A549 (cell line): ENCODE results near the gene RAPSN. TPM values are rescaled to one million over a fixed set of nuclear protein-coding genes. Genes with fewer than 3 reads are reported as not detected.

Source experiments
- ATAC-seq, 2 experiments: fragments of 200-7000 bp in 1 of 2; fragments of >200 bp in 1 of 2; cut with Nextera tagmentation in 1 of 2; cut with Tn5 transposase in 1 of 2; 3 replicates each; pipeline versions ENCODE4 v1.8.0 to v1.9.1; 2018 to 2020; ENCODE audit warnings: mild to moderate bottlenecking in 1 of 2, moderate library complexity in 1 of 2
- CTCF ChIA-PET: fragments of 300-600 bp; sonication (Branson Sonifier 250); formaldehyde crosslinking; extraction: SDS; loops from one replicate; lab custom pipeline; 2021; ENCODE audit warnings: antibody characterized with exemption, inconsistent platforms; lab: Yijun Ruan, JAX
- POLR2A ChIA-PET: fragments of 350-600 bp; formaldehyde crosslinking; extraction: SDS; loops from one replicate; lab custom pipeline; 2021; ENCODE audit warnings: antibody characterized with exemption, inconsistent platforms; lab: Yijun Ruan, JAX
- DNase-seq, 2 experiments: peaks; one replicate each; pipeline versions ENCODE4 v3.0.0 to v3.0.0-alpha.2; 2011 to 2016; ENCODE audit warnings: low read depth in 1 of 2, low spot score in 1 of 2
- FAIRE-seq: peaks from 2 replicates; lab custom pipeline; 2011; peaks lifted over from hg19 to GRCh38; lab: Jason Lieb, UNC
- H3K27ac ChIP-seq, 2 experiments: fragments of >200 bp; sonication (Bioruptor Twin); formaldehyde crosslinking; 3 replicates each; pipeline ENCODE4 v1.5.1; 2016 to 2017
- H3K4me1 ChIP-seq: fragments of >200 bp; sonication (Bioruptor Twin); formaldehyde crosslinking; 3 replicates; pipeline ENCODE4 v1.6.1; 2016
- H3K4me2 ChIP-seq: fragments of >200 bp; sonication (Bioruptor Twin); formaldehyde crosslinking; 3 replicates; pipeline ENCODE4 v1.6.1; 2016
- H3K4me3 ChIP-seq: fragments of >200 bp; sonication (Bioruptor Twin); formaldehyde crosslinking; 3 replicates; pipeline ENCODE4 v1.5.1; 2016
- H3K9me3 ChIP-seq: fragments of >200 bp; sonication (Bioruptor Twin); formaldehyde crosslinking; 3 replicates; pipeline ENCODE4 v1.6.1; 2016
- ELK1 ChIP-seq: fragments of 150-350 bp; IDR thresholded peaks from 2 replicates; pipeline ENCODE4 v1.6.1; 2014; ENCODE audit warnings: low read depth, mild to moderate bottlenecking, low read length
- FOSL2 ChIP-seq, 2 experiments: fragments of 450-650 bp in 1 of 2; fragments of >200 bp in 1 of 2; sonication (Bioruptor Twin) in 1 of 2; formaldehyde crosslinking; IDR thresholded peaks; 2 replicates each; pipeline versions ENCODE4 v1.5.0 to v1.6.1; 2016 to 2020; ENCODE audit warnings: mild to moderate bottlenecking in 1 of 2, moderate library complexity in 1 of 2
- FOXS1 ChIP-seq: fragments of 250-450 bp; sonication (Bioruptor Pico); IDR thresholded peaks from 2 replicates; pipeline ENCODE4 v1.5.0; 2020; ENCODE audit warnings: mild to moderate bottlenecking, moderate library complexity
- HDAC2 ChIP-seq: fragments of 200-600 bp; sonication (generic); IDR thresholded peaks from 2 replicates; pipeline ENCODE4 v1.6.1; 2016
- HOXA7 ChIP-seq: fragments of 250-450 bp; sonication (Bioruptor Pico); IDR thresholded peaks from 2 replicates; pipeline ENCODE4 v1.5.0; 2020; ENCODE audit warnings: mild to moderate bottlenecking, moderate library complexity
- KDM1A ChIP-seq: fragments of 200-600 bp; sonication (generic); IDR thresholded peaks from 2 replicates; pipeline ENCODE4 v1.6.1; 2016; ENCODE audit warnings: low read depth, mild to moderate bottlenecking
- MAZ ChIP-seq: fragments of 150-350 bp; IDR thresholded peaks from 2 replicates; pipeline ENCODE4 v1.6.1; 2014; ENCODE audit warnings: antibody characterized with exemption, low read depth, low read length, borderline replicate concordance
- MYC ChIP-seq: IDR thresholded peaks from 2 replicates; pipeline ENCODE4 v1.6.1; 2012; ENCODE audit warnings: mild to moderate bottlenecking, inconsistent platforms, low read length, improper control_type of control experiment, borderline replicate concordance
- PHF8 ChIP-seq: fragments of 200-600 bp; sonication (generic); IDR thresholded peaks from 2 replicates; pipeline ENCODE4 v1.6.1; 2016; ENCODE audit warnings: low read depth, mild to moderate bottlenecking, antibody characterized with exemption, moderate library complexity, borderline replicate concordance
- POLR2A ChIP-seq: IDR thresholded peaks from 2 replicates; pipeline ENCODE4 v1.6.1; 2012; ENCODE audit warnings: mild to moderate bottlenecking, low read length
- TFCP2L1 ChIP-seq: fragments of 250-450 bp; sonication (Bioruptor Pico); IDR thresholded peaks from 2 replicates; pipeline ENCODE4 v1.5.0; 2021; ENCODE audit warnings: mild to moderate bottlenecking
- ZFP36 ChIP-seq: fragments of 450-650 bp; IDR thresholded peaks from 2 replicates; pipeline ENCODE4 v1.6.1; 2014; ENCODE audit warnings: borderline replicate concordance; ENCODE audit not compliant: partially characterized antibody
- WGBS: methylation state at CpG from one replicate; pipeline ENCODE4 v1.1.6; 2017; ENCODE audit errors: missing lambda C conversion rate; 5-methylcytosine and 5-hydroxymethylcytosine counted together
- polyA plus RNA-seq, 4 experiments: library from polyadenylated mRNA; depleted of rRNA in 3 of 4; stranded (reverse); fragments of >200 nt; fragmentation: RNase III in 1 of 4; extraction: RNeasy Plus Mini Kit Qiagen cat#74134 plus additional on column Dnase treatment in 1 of 4; gene quantifications; 2 replicates in 3 of 4; 3 replicates in 1 of 4; pipeline ENCODE4 v1.2.3, GENCODE V29; 2011 to 2017
- TF ChIP-seq, protein P1 (sequence below): fragments of 450-650 bp; IDR thresholded peaks from 2 replicates; pipeline ENCODE4 v1.6.1; 2014; ENCODE audit warnings: antibody characterized with exemption

RAPSN gene
- polyA plus RNA-seq, 2 of the 4 experiments (the other 2 are of a cell fraction) = 0.12 to 0.17 TPM

GRCh38 chr11:47410370-47411264, 38.3 kb downstream of the RAPSN start:
- DNase-seq (no peak), ATAC-seq (no peak), FAIRE-seq (no peak)
- Histone ChIP-seq H3K4me1 (peaks cover 19% of the 10 kb centered on the region), H3K27ac (no peak overlapping the region), H3K4me2 (no peak overlapping the region; the same call in 2 of the 3 replicates), H3K9me3 (no peaks in the 10 kb centered on the region), H3K4me3 (no peak overlapping the region)
- WGBS = 85% methylated on average over 11 of the region's 12 CpGs
- POLR2A ChIA-PET = no interaction called here
- TF ChIP-seq FOSL2 (IDR thresholded peaks at IDR 0.05) (no peak), FOSL2 (CRISPR knock-in tag; IDR thresholded peaks at IDR 0.05) (no peak), ZFP36 (peak; percentile 9), KDM1A (peak; percentile 34; the same call in 1 of the 2 replicates), HOXA7 (CRISPR knock-in tag) (no peak), MAZ (no peak), TFCP2L1 (CRISPR knock-in tag) (no peak)
- TF ChIP-seq, protein P1, sequence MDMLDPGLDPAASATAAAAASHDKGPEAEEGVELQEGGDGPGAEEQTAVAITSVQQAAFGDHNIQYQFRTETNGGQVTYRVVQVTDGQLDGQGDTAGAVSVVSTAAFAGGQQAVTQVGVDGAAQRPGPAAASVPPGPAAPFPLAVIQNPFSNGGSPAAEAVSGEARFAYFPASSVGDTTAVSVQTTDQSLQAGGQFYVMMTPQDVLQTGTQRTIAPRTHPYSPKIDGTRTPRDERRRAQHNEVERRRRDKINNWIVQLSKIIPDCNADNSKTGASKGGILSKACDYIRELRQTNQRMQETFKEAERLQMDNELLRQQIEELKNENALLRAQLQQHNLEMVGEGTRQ = no peak
- CTCF ChIA-PET = interaction anchor here (0.9 to 8.0 kb wide), 10 partner anchors 11 to 235 kb away, joined by 3 to 96 read pairs (median 5); partner anchors contain the start of genes PSMC3 and SPI1

GRCh38 chr11:47409440-47410369, 39.2 kb downstream of the RAPSN start:
- no peak for TF ChIP-seq HDAC2
- no peak for TF ChIP-seq FOXS1 (CRISPR knock-in tag)
- TF ChIP-seq ELK1 = no peak
- peak overlapping the region; percentile 92 for H3K4me3 ChIP-seq
- ATAC-seq = no peak
- H3K27ac ChIP-seq = peak overlapping the region; percentile 89 to 92; a peak in 5 of 6 replicates
- H3K9me3 ChIP-seq = no peaks in the 10 kb centered on the region
- POLR2A ChIA-PET = no interaction called here
- no peak for FAIRE-seq
- peak overlapping the region; percentile 94 for H3K4me2 ChIP-seq
- peaks cover 19% of the 10 kb centered on the region for H3K4me1 ChIP-seq
- DNase-seq = no peak
- WGBS = 92% methylated on average over 31 of the region's 31 CpGs
- CTCF ChIA-PET = interaction anchor here (0.6 to 8.0 kb wide), 8 partner anchors 14 to 150 kb away, joined by 3 to 96 read pairs (median 4); partner anchors contain the start of gene PSMC3

DNA sequence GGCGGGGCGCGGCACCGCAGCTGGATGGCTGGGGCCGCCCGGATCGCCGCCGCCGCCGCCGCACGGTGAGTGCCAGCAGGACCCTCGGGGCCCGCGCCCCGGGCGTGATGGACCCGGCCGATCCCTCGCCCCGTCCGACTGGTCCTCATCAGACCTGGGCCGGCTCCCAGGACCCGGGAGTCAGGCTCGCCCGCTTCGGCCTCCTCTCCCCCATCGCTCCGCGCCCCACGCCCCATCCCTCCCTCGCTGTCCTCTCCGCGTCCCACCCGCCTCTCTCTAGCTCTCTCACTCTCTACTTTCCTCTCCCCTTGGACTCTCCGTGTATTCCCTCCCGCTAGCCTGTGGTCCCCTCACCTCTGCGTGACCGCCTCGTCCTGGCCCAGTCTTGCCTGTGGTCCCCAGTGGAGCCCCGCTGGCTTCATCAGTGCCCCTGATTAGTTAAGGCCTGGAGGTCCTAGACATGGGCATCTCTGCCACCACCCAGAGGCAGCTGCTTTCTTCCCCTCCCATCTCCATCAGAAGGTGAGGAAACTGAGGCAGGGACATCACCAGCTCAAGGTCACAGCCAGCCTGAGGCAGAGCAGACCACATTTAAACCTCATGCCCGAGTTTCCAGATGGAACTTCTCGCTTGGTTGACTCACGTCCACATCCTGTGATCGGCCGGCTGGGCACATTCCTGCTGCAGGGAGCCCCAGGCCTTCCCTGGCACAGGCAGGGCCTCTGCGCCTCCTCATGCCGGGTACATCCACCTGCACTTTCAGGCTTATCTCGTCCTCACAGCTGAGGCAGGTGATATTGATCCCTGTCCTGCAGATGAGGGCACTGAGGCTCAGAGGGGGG, 40.1 kb downstream of the RAPSN start:
- Histone ChIP-seq H3K27ac (peak overlapping the region; percentile 89 to 92), H3K4me2 (peak overlapping the region; percentile 94), H3K9me3 (no peaks in the 10 kb centered on the region), H3K4me3 (peak overlapping the region; percentile 92), H3K4me1 (peaks cover 19% of the 10 kb centered on the region)
- FAIRE-seq = no peak
- DNase-seq = peak; percentile 35 to 38
- CTCF ChIA-PET = interaction anchor here (0.6 to 8.0 kb wide), 5 partner anchors 15 to 136 kb away, joined by 3 to 96 read pairs (median 4); partner anchors contain the start of gene PSMC3
- peak; percentile 7 to 49 for ATAC-seq
- TF ChIP-seq POLR2A (0 out of 2 replicates have a peak, but pooled peaks have one; percentile 11), MYC (no peak), ELK1 (no peak), PHF8 (0 out of 2 replicates have a peak, but pooled peaks have one; percentile 47)
- whole genome bisulfite sequencing = 8% methylated on average over 29 of the region's 50 CpGs
- POLR2A ChIA-PET = interaction anchor here (0.6 to 0.8 kb wide), 4 partner anchors 13 to 1136 kb away, joined by 3 to 4 read pairs (median 3); no protein-coding TSS in a partner anchor
